Stomach (tissue), 9 donors: ENCODE data around the gene F7. TPM values are rescaled to one million over a fixed set of nuclear protein-coding genes. Genes with fewer than 3 reads are reported as not detected.

Experiments used
- DNase-seq, 2 donors: peaks; one replicate each; pipeline versions ENCODE4 v3.0.0 to v3.0.0-alpha.2; 2013 to 2019
- H3K27ac ChIP-seq, 5 donors: fragments of 200-600 bp in 4 of 5; sonication (generic) in 4 of 5; one replicate each; pipeline ENCODE4 v1.5.1; 2013 to 2019; ENCODE audit warnings: mild to moderate bottlenecking in 1 of 5, moderate library complexity in 1 of 5
- H3K27me3 ChIP-seq, 3 donors: fragments of 200-600 bp; sonication (generic); one replicate each; pipeline ENCODE4 v1.5.1; 2017 to 2019; ENCODE audit warnings: mixed run types in 1 of 3
- H3K36me3 ChIP-seq, 4 donors: fragments of 200-600 bp; sonication (generic); 1 replicate in 3 of 4; 2 replicates in 1 of 4; pipeline ENCODE4 v1.5.1; 2016 to 2019
- H3K4me1 ChIP-seq, 4 donors: fragments of 200-600 bp; sonication (generic); one replicate each; pipeline ENCODE4 v1.5.1; 2016 to 2019
- H3K4me3 ChIP-seq, 4 donors: fragments of 200-600 bp; sonication (generic) in 3 of 4; one replicate each; pipeline ENCODE4 v1.5.1; 2016 to 2019; ENCODE audit warnings: mild to moderate bottlenecking in 1 of 4
- H3K9me3 ChIP-seq, 4 donors: fragments of 200-600 bp; sonication (generic); one replicate each; pipeline ENCODE4 v1.5.1; 2016 to 2019
- CTCF ChIP-seq, 7 experiments: fragments of 450-650 bp in 4 of 7; fragments of 200-600 bp in 3 of 7; sonication (generic) in 3 of 7; IDR thresholded peaks; one replicate each; pipeline ENCODE4 v1.5.1; 2016 to 2019; ENCODE audit warnings: antibody characterized with exemption in 7 of 7, control low read depth in 2 of 7, mild to moderate bottlenecking in 1 of 7
- EP300 ChIP-seq: sonication (generic); formaldehyde crosslinking; IDR thresholded peaks from one replicate; pipeline ENCODE4 v1.6.1; 2017; ENCODE audit warnings: antibody characterized with exemption
- POLR2A ChIP-seq, 4 donors: fragments of 450-650 bp; IDR thresholded peaks; one replicate each; pipeline ENCODE4 v1.6.1; 2016; ENCODE audit warnings: antibody characterized with exemption in 4 of 4, control low read depth in 2 of 4, mild to moderate bottlenecking in 1 of 4, moderate library complexity in 1 of 4
- POLR2AphosphoS5 ChIP-seq, 3 donors: sonication (generic); formaldehyde crosslinking; IDR thresholded peaks; one replicate each; pipeline ENCODE4 v1.6.1; 2016; ENCODE audit warnings: antibody characterized with exemption in 3 of 3
- WGBS, 5 donors: extraction: QIAGEN DNeasy Blood & Tissue Kit in 3 of 5; methylation state at CpG; one replicate each; pipeline versions ENCODE4 v1.1.5 to v1.1.7; 2013 to 2018; 5-methylcytosine and 5-hydroxymethylcytosine counted together
- intact Hi-C: fragments of 100-400 bp; cut with DNase I; formaldehyde crosslinking; loops from one replicate; pipeline ENCODE4 v1.15.1; 2023; ENCODE audit warnings: low total_unique reads
- polyA plus RNA-seq, 3 donors: library from polyadenylated mRNA; stranded (reverse); fragments of 200-250 nt; gene quantifications; one replicate each; pipeline ENCODE4 v1.2.3, GENCODE V29; 2013
- total RNA-seq, 5 donors: library from RNA; depleted of rRNA; stranded (reverse); fragments of >200 nt; gene quantifications; one replicate each; pipeline versions ENCODE4 v1.1.0 to v1.2.3, GENCODE V29; 2014 to 2016
- donor health status: healthy with polysubstance abuse.
- donor health status: Bipolar disorder and iron deficiency.
- donor health status: healthy.

The F7 gene
- total and polyA plus RNA-seq, 8 donors = 0.10 TPM; not detected in 7

- TF ChIP-seq POLR2AphosphoS5 (IDR thresholded peaks at IDR 0.05) (no peak), EP300 (no peak), CTCF (IDR thresholded peaks at IDR 0.05) (no peak), POLR2A (IDR thresholded peaks at IDR 0.05) (no peak)
- no peak overlapping the region for H3K4me3 ChIP-seq
- no peaks in the 10 kb centered on the region for H3K9me3 ChIP-seq
- WGBS, 5 donors = 83 to 92% (median 90%) methylated on average over 13 of the region's 13 CpGs
- no peak for DNase-seq
- H3K27me3 ChIP-seq = peaks cover 0 to 21% (median 0%) of the 10 kb centered on the region in 3 donors
- H3K27ac ChIP-seq = no peak overlapping the region
- H3K4me1 ChIP-seq = no peaks in the 10 kb centered on the region
- H3K36me3 ChIP-seq = peaks cover 5 to 58% (median 55%) of the 10 kb centered on the region in 4 donors
- intact Hi-C loops = no loop called here
Measured at GRCh38 chr13:113090415-113090770, 15.2 kb upstream of the F7 start.

GRCh38 chr13:113090806-113091205 lies 14.8 kb upstream of the F7 start:
- H3K27me3 ChIP-seq = peaks cover 0 to 22% (median 0%) of the 10 kb centered on the region in 3 donors
- no peak for DNase-seq
- intact Hi-C loops = no loop called here
- no peak overlapping the region for H3K4me3 ChIP-seq
- no peak overlapping the region for H3K27ac ChIP-seq
- TF ChIP-seq EP300 = no peak
- TF ChIP-seq CTCF (IDR thresholded peaks at IDR 0.05) = no peak
- TF ChIP-seq POLR2AphosphoS5 (IDR thresholded peaks at IDR 0.05) = no peak
- TF ChIP-seq POLR2A (IDR thresholded peaks at IDR 0.05) = no peak
- no peaks in the 10 kb centered on the region for H3K9me3 ChIP-seq
- no peaks in the 10 kb centered on the region for H3K4me1 ChIP-seq
- WGBS, 5 donors = 90 to 94% (median 93%) methylated on average over 24 of the region's 24 CpGs
- peaks cover 5 to 59% (median 56%) of the 10 kb centered on the region in 4 donors for H3K36me3 ChIP-seq

- Histone ChIP-seq H3K27me3 (peaks cover 0 to 27% (median 0%) of the 10 kb centered on the region in 3 donors), H3K4me3 (no peak overlapping the region), H3K9me3 (no peaks in the 10 kb centered on the region), H3K4me1 (no peaks in the 10 kb centered on the region), H3K36me3 (peaks cover 5 to 59% (median 56%) of the 10 kb centered on the region in 4 donors), H3K27ac (no peak overlapping the region)
- intact Hi-C loops = no loop called here
- 88 to 91% (median 89%) methylated on average over 15 to 30 of the region's 30 CpGs for WGBS, 5 donors
- no peak for DNase-seq
- no peak for TF ChIP-seq POLR2AphosphoS5 (IDR thresholded peaks at IDR 0.05)
- TF ChIP-seq CTCF (IDR thresholded peaks at IDR 0.05) = no peak
- TF ChIP-seq EP300 = no peak
- TF ChIP-seq POLR2A (IDR thresholded peaks at IDR 0.05) = no peak
Measured at GRCh38 chr13:113091211-113091771, 14.3 kb upstream of the F7 start.

- Histone ChIP-seq H3K4me3 (no peak overlapping the region), H3K9me3 (no peaks in the 10 kb centered on the region), H3K4me1 (no peaks in the 10 kb centered on the region), H3K27me3 (peaks cover 0 to 35% (median 0%) of the 10 kb centered on the region in 3 donors), H3K27ac (no peak overlapping the region), H3K36me3 (peaks cover 5 to 60% (median 54%) of the 10 kb centered on the region in 4 donors)
- no peak for DNase-seq
- WGBS, 5 donors = 87 to 93% (median 90%) methylated on average over 20 to 33 of the region's 33 CpGs
- intact Hi-C loops = no loop called here
- TF ChIP-seq EP300 (no peak), CTCF (IDR thresholded peaks at IDR 0.05) (no peak), POLR2AphosphoS5 (IDR thresholded peaks at IDR 0.05) (no peak), POLR2A (IDR thresholded peaks at IDR 0.05) (no peak)
Measured at GRCh38 chr13:113091891-113092775, 13.5 kb upstream of the F7 start.
